Stimulated activated naive B cell treated with anti-CD40 and anti-IgM and Interleukin-4, amounts not matched to agents 10 μg/mL and 1 μg/mL and 100 μg/mL, for 72 hours (primary cell): ENCODE results near the gene RNASE9.
A peak's percentile ranks its signal among the peaks of the same experiment; 100 is the strongest.

Experiments used
- ATAC-seq, 2 donors: fragments of 150-1000 bp; cut with Tn5 transposase; replicated peaks; 2 replicates each; pipeline ENCODE4 v1.10.0; 2021; ENCODE audit warnings: moderate library complexity in 1 of 2
- DNase-seq: peaks from one replicate; pipeline ENCODE4 v3.0.0; 2021
- H3K27ac Mint-ChIP-seq: one replicate; pipeline ENCODE4 v1.8.0; 2022; ENCODE audit warnings: mild to moderate bottlenecking, mixed read lengths
- H3K27me3 Mint-ChIP-seq, 2 donors: one replicate each; pipeline ENCODE4 v1.8.0; 2022; ENCODE audit warnings: mixed read lengths in 2 of 2
- H3K36me3 Mint-ChIP-seq, 2 donors: one replicate each; pipeline ENCODE4 v1.8.0; 2022; ENCODE audit warnings: mixed read lengths in 2 of 2, mild to moderate bottlenecking in 1 of 2
- H3K4me1 Mint-ChIP-seq, 2 donors: one replicate each; pipeline ENCODE4 v1.8.0; 2022; ENCODE audit warnings: mixed read lengths in 2 of 2, mild to moderate bottlenecking in 1 of 2
- H3K4me3 Mint-ChIP-seq, 2 donors: one replicate each; pipeline ENCODE4 v1.8.0; 2022; ENCODE audit warnings: mild to moderate bottlenecking in 2 of 2, mixed read lengths in 2 of 2, moderate library complexity in 1 of 2
- H3K9me3 Mint-ChIP-seq, 2 donors: one replicate each; pipeline ENCODE4 v1.8.0; 2022; ENCODE audit warnings: mixed read lengths in 2 of 2, mild to moderate bottlenecking in 1 of 2

The RNASE9 gene

DNA sequence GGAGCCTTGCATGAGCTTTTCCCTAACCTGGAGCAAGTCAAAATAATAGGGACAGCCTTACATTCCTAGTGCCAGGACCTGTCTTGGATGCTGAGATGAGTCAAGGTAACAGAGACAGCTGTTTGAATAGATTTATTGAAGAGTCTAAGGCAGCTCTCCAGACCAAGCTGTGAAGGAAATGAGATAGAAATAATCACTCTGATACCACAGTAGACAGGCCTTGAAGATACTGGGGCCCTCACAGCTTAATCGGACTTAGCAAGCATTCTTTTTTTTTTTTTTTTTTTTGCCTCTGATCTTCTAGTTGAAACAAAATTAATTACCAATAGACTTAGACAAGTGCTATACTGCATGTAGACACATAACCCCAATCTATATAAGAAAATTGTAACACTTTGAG lies 3.1 kb upstream of the RNASE9 start:
- Mint-ChIP-seq H3K9me3 (peaks cover 5 to 8% of the 10 kb centered on the region in 2 donors), H3K27me3 (no peaks in the 10 kb centered on the region), H3K36me3 (peaks cover 0 to 6% of the 10 kb centered on the region in 2 donors), H3K27ac (no peak overlapping the region), H3K4me3 (no peak overlapping the region), H3K4me1 (no peaks in the 10 kb centered on the region)
- no peak for DNase-seq
- no peak for ATAC-seq

DNA sequence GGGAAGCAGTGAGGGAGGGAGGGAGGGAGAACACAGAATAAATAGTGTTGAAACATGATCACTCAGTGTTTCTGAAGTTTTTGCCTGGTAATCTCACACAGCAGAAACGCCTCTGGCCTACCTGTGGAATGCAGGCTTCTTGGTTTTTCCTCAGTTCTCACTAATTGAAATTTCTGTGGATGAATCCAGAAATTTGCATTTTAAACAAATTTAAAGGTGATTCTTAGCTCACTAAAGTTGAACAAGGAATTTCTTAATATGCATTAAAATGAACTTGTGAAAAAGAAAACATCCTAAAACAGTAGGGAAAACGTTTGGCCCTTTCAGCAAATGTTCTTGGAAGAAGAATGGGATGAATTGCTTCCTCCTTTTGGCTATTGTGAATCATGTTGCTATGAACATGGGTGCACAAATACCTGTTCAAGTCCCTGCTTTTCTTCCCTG lies 1.4 kb downstream of the RNASE9 start:
- H3K27ac Mint-ChIP-seq, result no peak overlapping the region

DNA sequence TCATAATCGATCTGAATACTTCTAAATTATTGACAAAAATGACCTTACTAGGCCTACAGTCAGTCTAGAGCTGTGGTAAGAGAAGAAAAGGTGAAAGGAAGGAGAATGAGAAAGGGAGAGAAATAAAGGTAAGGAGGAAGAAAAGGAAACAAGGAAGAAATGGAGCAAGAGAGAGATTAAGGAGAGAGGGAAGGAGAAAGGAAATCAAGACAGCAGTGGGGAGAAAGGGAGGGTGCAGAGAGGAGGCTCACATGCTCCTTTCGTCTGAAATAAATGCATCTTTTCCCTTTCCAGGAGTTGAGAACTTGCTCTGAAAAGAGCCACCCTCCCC lies 3.7 kb downstream of the RNASE9 start:
- DNase-seq, result no peak
- peaks cover 0 to 10% of the 10 kb centered on the region in 2 donors for H3K27me3 Mint-ChIP-seq
- H3K36me3 Mint-ChIP-seq, result no peaks in the 10 kb centered on the region

More for the DNA sequence above, 1.4 kb downstream of the RNASE9 start:
- no peaks in the 10 kb centered on the region for H3K4me1 Mint-ChIP-seq
- DNase-seq (no peak), ATAC-seq (no peak)
- no peaks in the 10 kb centered on the region for H3K9me3 Mint-ChIP-seq
- H3K27me3 Mint-ChIP-seq, result peaks cover 0 to 10% of the 10 kb centered on the region in 2 donors
- no peak overlapping the region for H3K4me3 Mint-ChIP-seq
- no peaks in the 10 kb centered on the region for H3K36me3 Mint-ChIP-seq

DNA sequence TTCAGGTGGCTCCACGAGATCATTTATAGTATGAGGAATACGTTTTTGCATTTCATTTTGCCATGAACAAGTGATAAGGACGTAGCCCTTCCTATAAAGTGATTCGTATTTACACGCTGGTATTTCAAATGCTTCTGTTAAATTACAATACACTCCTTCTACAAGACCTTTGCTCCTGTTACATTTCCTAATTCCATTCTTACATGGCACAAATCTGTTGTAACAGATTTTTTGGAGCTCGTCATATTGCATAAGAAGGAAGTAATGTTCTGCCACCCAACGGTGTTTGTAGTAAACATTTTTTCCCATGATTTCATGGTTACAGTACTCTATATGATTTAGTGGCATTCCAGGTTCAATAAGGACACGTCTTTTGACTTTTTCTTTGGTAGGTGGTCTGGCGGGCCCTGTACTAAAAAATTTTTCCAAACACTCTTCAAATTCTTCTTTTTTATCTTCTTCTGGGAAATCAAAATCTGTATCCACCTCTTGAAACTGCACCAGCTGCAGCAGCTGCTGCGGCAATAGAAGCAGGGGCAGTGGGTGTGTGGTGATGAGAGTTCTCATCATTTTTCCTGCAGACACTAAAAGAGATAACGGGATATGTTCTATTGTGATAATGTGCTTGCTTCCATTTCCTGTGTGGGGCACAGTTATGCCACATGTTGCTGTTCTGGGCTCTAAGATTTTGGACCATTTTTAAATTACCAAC lies 4.2 kb downstream of the RNASE9 start:
- DNase-seq (no peak), ATAC-seq (no peak)
- no peak overlapping the region for H3K27ac Mint-ChIP-seq
- no peak overlapping the region for H3K4me3 Mint-ChIP-seq
- no peaks in the 10 kb centered on the region for H3K4me1 Mint-ChIP-seq
- no peaks in the 10 kb centered on the region for H3K36me3 Mint-ChIP-seq
- H3K27me3 Mint-ChIP-seq, result peaks cover 0 to 10% of the 10 kb centered on the region in 2 donors
- no peaks in the 10 kb centered on the region for H3K9me3 Mint-ChIP-seq

More for the DNA sequence above, 3.7 kb downstream of the RNASE9 start:
- H3K4me1 Mint-ChIP-seq, result no peaks in the 10 kb centered on the region
- H3K27ac Mint-ChIP-seq, result no peak overlapping the region
- H3K4me3 Mint-ChIP-seq, result no peak overlapping the region
- ATAC-seq, result no peak
- H3K9me3 Mint-ChIP-seq, result no peaks in the 10 kb centered on the region

DNA sequence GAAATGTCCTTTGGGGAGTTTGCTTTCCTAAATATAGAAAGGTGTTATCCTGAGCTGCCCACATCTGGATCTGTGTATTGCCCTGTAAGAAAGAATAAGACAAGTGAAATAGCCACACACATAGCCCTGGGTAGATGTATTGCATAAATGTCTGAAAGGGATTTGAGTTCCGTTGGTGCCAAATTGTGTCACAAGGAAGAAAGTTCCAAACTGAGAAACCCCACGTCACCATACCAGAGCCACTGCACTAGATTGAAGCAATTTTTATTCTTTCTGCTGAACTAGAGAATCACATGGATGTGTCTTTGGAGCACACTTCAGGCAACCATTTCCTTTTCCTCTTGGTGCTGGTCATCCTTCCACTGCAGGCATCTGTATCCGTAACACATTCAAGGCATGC lies 5.0 kb downstream of the RNASE9 start:
- H3K36me3 Mint-ChIP-seq, result no peaks in the 10 kb centered on the region
- no peaks in the 10 kb centered on the region for H3K4me1 Mint-ChIP-seq
- ATAC-seq, result no peak
- no peak for DNase-seq
- no peak overlapping the region for H3K4me3 Mint-ChIP-seq
- H3K9me3 Mint-ChIP-seq, result no peaks in the 10 kb centered on the region
- no peak overlapping the region for H3K27ac Mint-ChIP-seq
- H3K27me3 Mint-ChIP-seq, result peaks cover 0 to 10% of the 10 kb centered on the region in 2 donors

DNA sequence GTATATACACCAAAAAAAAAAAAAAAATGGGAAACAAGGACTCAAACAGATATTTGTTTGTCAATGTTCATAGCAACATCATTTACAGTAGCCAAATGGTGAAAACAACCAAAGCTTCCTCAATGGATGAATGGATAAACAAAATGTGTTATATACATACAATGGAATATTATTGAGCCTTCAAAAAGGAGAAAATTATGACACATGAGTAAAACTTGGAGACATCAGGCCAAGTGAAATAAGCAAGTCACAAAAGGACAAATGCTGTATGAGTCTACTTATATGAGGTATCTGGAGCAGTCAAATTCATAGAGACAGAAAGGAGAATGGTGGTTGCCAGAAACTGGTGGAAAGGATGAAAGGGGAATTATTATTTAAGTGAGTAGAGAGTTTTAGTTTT lies 7.8 kb downstream of the RNASE9 start:
- DNase-seq, result no peak
- ATAC-seq, result no peak
- Mint-ChIP-seq H3K4me1 (no peaks in the 10 kb centered on the region), H3K4me3 (no peak overlapping the region), H3K9me3 (no peaks in the 10 kb centered on the region), H3K27me3 (peaks cover 0 to 7% of the 10 kb centered on the region in 2 donors), H3K36me3 (no peaks in the 10 kb centered on the region), H3K27ac (no peak overlapping the region)

DNA sequence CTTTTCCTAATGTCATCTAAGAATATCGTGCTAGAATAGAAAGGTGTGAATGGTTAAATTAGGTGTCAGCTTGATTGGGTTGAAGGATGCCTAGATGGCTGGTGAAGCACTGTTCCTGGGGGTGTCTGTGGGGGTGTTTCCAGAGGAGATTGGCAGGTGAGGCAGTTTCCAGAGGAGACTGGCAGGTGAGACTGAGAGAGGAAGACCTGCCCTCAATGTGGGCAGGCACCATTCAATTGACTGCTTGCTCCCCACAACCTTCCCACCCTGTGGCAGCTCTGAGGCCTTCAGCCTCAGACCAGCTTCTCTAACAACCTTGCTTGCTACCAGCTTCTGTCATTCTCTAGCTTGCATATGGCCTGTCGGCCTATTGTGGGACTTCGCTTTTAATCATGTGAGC lies 9.2 kb downstream of the RNASE9 start:
- H3K9me3 Mint-ChIP-seq, result no peaks in the 10 kb centered on the region
- H3K4me3 Mint-ChIP-seq, result no peak overlapping the region
- no peak for ATAC-seq

DNA sequence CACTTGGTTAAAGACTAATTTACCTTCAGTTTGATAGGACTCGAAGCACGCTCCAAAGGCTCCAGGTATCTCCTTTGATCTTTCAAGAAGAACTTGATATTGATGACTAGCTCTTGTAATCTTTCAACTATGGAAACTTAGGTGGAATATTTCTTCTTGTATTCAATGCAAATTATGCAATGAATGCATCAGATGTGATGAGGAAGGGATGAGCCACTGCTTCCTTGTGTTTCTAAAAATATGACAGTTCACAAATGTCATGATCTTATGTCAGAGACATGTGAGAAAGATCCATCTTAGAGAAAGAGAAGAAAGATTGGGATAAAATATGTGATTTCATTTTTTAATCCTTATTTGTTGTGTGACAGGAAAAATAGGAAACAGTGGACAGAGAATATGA lies 9.9 kb downstream of the RNASE9 start:
- no peak overlapping the region for H3K4me3 Mint-ChIP-seq
- DNase-seq, result no peak

More for the DNA sequence above, 9.2 kb downstream of the RNASE9 start:
- no peak for DNase-seq
- H3K36me3 Mint-ChIP-seq, result no peaks in the 10 kb centered on the region
- H3K27me3 Mint-ChIP-seq, result peaks cover 5% of the 10 kb centered on the region in 2 donors
- H3K27ac Mint-ChIP-seq, result no peak overlapping the region
- no peaks in the 10 kb centered on the region for H3K4me1 Mint-ChIP-seq

DNA sequence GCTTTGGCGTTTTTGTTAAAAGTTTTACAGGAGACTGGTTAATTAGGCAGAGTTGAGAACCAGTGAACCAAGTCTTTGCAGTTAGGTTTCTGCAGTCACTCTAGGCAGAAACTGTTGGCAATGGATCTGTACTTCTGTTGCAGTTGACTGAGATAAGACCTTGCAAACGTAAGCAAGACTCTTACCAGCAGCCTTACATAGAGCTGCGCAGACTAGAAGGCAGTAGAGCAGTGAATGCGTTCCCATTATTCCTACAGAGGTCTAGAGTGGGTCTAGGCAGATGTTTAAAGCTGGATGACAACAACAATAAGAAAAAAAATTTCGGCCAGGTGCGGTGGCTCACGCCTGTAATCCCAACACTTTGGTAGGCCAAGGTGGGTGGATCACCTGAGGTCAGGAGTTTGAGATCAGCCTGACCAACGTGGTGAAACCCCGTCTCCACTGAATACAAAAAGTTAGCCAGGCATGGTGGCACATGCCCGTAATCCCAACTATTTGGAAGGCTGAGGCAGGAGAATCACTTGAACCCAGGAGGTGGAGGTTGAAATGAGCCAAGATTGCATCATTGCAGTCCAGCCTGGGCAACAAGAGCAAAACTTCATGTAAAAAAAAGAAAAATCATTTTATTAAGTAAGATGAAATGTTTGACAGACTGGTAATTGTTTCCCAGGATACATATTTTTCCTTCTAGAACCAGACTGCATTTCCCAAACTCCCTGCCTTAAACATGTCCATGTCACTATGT lies 12.3 kb downstream of the RNASE9 start:
- no peak for ATAC-seq
- Mint-ChIP-seq H3K27ac (no peak overlapping the region), H3K4me3 (no peak overlapping the region), H3K9me3 (no peaks in the 10 kb centered on the region), H3K4me1 (no peaks in the 10 kb centered on the region), H3K27me3 (peaks cover 26 to 30% of the 10 kb centered on the region in 2 donors), H3K36me3 (no peaks in the 10 kb centered on the region)
- no peak for DNase-seq

More for the DNA sequence above, 9.9 kb downstream of the RNASE9 start:
- no peaks in the 10 kb centered on the region for H3K9me3 Mint-ChIP-seq
- no peak overlapping the region for H3K27ac Mint-ChIP-seq
- H3K4me1 Mint-ChIP-seq, result no peaks in the 10 kb centered on the region
- no peaks in the 10 kb centered on the region for H3K36me3 Mint-ChIP-seq
- peaks cover 5 to 7% of the 10 kb centered on the region in 2 donors for H3K27me3 Mint-ChIP-seq
- ATAC-seq, result no peak

DNA sequence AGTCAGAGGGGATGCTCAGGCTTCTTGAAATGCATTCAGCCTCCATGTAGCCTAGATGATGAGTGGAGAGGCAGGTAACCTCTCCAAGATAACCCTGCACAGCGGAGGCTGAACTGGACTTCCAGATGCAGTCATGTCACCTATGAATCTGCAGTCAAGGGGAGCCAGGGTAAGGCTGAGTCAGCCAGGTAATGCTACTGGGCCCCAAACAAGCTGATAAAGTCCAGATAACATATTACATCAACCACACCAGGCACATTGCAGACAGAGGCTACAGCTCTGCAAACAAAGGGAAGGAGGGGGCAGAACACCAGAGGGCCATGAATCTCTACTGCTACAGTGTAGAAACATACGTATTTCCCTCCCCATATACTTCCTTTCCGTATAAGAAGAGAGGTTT lies 14.0 kb downstream of the RNASE9 start:
- H3K4me3 Mint-ChIP-seq, result no peak overlapping the region
- no peak for ATAC-seq
- H3K27me3 Mint-ChIP-seq, result peaks cover 28 to 32% of the 10 kb centered on the region in 2 donors
- H3K9me3 Mint-ChIP-seq, result no peaks in the 10 kb centered on the region
- H3K36me3 Mint-ChIP-seq, result no peaks in the 10 kb centered on the region
- no peak overlapping the region for H3K27ac Mint-ChIP-seq
- H3K4me1 Mint-ChIP-seq, result no peaks in the 10 kb centered on the region
- no peak for DNase-seq

DNA sequence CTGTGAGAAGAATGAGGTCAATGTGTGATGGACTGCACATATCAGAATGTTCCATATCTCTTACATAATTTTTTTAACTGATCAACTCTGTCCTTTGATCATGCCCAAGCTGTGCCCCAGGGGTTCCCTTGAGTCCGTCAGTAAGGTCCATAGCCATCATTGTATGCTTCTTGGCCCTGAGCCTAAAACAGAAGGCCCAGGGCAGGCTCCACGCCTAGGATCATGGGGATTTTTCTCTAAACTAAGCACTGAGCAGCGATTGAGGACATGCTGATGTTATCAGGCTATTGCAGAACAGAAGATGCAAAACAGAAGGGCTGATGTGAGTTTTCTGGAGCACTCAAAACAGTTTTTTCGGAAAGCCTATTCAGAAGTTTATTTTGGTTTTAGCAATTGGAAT lies 20.9 kb downstream of the RNASE9 start:
- H3K4me3 Mint-ChIP-seq, result no peak overlapping the region
- no peak for DNase-seq
- no peaks in the 10 kb centered on the region for H3K36me3 Mint-ChIP-seq
- no peaks in the 10 kb centered on the region for H3K4me1 Mint-ChIP-seq
- H3K27me3 Mint-ChIP-seq, result peaks cover 13 to 15% of the 10 kb centered on the region in 2 donors
- no peak for ATAC-seq
- no peak overlapping the region for H3K27ac Mint-ChIP-seq
- H3K9me3 Mint-ChIP-seq, result no peaks in the 10 kb centered on the region

DNA sequence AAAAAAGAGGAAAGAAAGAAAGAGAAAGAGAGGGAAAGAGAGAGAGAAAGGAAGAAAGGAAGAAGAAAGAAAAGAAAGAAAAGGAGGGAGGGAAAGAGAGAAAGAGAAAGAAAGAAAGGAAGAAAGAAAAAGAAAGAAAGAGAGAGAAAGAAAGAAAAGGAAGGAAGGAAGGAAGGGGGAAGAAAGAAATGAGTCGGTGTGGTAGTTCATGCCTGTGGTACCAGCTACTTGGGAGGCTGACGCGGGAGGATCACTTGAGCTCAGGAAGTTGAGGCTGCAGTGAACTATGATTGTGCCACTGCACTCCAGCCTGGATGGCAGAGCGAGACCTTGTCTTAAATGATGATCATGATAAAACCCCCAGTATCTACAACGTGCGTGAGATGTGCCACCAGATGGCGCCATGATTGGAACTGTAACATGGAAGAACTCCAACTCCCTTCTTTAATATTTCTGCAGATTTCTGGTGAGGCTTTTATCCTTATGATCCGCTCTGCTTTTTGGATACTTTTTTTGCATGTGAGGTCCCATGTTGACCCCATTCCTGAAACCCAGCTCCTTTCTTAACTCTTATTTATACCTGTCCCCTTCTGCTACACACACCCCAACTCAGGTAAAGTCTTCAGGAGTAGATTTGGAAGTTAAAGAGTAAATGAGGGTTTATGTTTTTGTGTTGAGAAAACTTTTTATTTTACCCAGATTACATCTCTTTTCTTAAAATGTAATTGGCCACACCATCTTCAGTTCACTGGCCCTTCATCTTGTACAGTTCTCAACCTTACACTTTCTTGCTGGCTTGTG lies 29.9 kb downstream of the RNASE9 start:
- Mint-ChIP-seq H3K36me3 (no peaks in the 10 kb centered on the region), H3K9me3 (no peaks in the 10 kb centered on the region), H3K27ac (peak overlapping the region; percentile 85), H3K27me3 (peaks cover 9 to 13% of the 10 kb centered on the region in 2 donors), H3K4me3 (peak overlapping the region; percentile 64 to 73), H3K4me1 (peaks cover 9 to 12% of the 10 kb centered on the region in 2 donors)
- DNase-seq (peak; percentile 22), ATAC-seq (peak; percentile 87 to 95)

DNA sequence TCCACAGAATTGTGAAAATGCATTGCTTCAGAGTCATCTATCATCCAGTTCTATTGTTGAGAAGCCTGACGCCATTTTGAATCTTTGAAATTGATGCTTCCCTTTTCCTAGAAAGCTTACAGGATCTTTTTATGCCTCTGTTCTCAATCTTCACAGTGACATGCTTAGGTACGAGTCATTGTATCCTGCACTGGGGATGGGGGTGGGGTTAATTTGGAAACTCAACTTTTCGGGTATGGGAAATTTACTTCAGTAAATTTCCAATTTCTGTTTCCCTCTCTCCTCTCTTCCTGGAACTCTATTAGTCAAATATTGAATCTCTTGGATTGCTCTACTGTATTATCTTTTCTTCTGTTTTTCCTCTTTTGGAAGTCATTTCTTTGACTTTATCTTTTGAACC lies 31.0 kb downstream of the RNASE9 start:
- ATAC-seq, result no peak
- Mint-ChIP-seq H3K9me3 (no peaks in the 10 kb centered on the region), H3K27ac (no peak overlapping the region), H3K36me3 (no peaks in the 10 kb centered on the region), H3K4me3 (no peak overlapping the region), H3K4me1 (peaks cover 9 to 12% of the 10 kb centered on the region in 2 donors), H3K27me3 (peaks cover 9 to 13% of the 10 kb centered on the region in 2 donors)
- no peak for DNase-seq

DNA sequence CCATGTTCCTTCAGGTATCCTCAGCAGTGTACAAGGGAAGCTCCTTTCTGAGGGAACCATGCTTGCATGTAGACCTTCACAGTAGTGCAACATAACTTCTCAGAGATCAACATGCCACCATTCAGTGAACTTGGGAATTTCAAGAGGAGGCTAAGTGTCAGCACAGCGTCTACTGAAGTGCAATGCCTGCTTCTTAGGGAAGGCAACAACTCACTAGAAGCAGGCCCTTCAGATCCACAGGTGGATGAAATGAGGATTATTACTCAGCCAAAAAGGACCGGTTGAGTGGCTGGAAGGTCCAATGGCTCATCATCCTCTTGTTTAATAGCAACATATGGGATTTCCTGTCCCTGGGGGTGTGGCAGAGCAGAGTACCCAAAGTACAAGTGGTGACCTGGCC lies 36.8 kb downstream of the RNASE9 start:
- Mint-ChIP-seq H3K27ac (no peak overlapping the region), H3K4me3 (no peak overlapping the region), H3K4me1 (peaks cover 6 to 7% of the 10 kb centered on the region in 2 donors), H3K27me3 (peaks cover 0 to 4% of the 10 kb centered on the region in 2 donors), H3K9me3 (no peaks in the 10 kb centered on the region), H3K36me3 (no peaks in the 10 kb centered on the region)
- DNase-seq (no peak), ATAC-seq (no peak)
